HG03139 (cell line): ENCODE results near the gene FGGY.

Experiments used
- ATAC-seq: cut with Tn5 transposase; IDR thresholded peaks from one replicate; pipeline ENCODE4 v1.9.1; 2021; ENCODE audit not compliant: unreplicated experiment

FGGY gene

GRCh38 chr1:59378621-59379370, 81.9 kb downstream of the FGGY start:
- no peak for ATAC-seq

DNA sequence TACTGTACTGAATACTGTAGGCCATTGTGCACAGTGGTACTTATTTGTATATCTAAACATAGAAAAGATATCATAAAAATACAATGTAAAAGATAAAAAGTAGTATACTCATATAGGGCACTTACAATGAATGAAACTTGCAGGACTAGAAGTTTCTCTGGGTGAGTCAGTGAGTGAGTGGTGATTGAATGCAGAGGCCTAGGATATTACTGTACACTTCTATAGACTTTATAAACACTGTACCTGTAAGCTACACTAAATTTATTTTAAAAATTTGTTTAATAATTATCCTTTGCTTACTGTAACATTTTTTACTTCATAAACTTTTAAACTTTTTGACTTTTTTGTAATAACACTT, 82.5 kb downstream of the FGGY start:
- ATAC-seq, result no peak

DNA sequence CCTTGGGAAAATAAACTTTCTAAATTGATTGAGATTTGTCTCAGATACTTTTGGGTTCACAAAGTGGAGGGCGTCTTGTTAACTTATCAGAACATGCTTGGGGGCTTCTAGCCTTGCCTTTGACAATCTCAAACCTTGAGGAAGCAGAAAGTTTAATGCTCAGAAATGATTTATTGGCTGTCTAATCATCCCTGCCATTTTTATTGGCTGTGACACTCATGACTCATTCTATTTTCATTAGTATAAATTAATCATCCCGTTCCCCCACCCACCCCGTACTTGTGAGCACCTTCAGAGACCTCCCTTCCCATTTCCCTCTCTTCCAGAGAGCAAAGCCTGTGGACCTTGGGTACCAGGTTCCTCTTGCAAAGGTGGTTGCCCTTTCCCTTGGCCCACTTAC, 87.1 kb downstream of the FGGY start:
- no peak for ATAC-seq

DNA sequence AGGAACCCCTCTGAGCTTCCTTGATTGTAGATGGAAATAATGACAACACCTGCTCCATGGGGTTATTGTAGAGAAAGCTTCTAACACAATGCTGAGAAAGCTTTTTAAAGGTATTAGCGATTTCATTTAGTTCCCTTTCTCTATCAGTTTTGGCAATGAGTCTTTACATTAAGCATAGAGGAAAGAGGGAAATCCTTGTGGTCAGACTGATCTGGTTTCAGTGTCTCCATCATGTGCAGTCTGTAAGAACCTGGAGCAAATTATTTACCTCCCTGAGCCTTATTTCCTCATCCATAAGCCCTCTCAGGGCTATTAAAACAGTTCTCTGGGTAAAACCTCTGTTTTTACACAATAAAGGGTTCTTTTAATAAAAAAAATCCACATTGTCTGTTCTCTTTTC, 87.5 kb downstream of the FGGY start:
- peak; percentile 70 for ATAC-seq

- ATAC-seq, result no peak
Observed at GRCh38 chr1:59388191-59388590, 91.3 kb downstream of the FGGY start.

GRCh38 chr1:59389847-59390246, 93.0 kb downstream of the FGGY start:
- no peak for ATAC-seq

DNA sequence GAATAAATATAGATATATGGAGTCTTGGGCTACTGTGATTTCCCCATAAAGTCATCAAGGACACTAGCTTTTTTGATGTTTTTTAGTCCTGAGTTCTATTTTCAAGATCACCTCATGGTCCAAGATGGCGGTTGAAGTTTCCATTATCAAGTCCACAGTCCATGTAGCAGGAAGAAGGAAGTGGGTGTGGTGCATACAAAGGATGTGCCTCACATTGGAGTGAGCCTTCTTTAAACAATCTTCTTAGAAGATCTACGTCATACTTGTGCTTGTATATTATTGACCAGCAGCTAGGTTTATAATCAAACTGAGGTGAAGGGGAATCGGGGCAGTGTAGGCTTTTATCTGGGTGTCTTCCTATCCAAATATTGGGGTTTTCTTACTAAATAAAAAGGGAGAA, 93.4 kb downstream of the FGGY start:
- ATAC-seq, result no peak

- ATAC-seq, result no peak
Observed at GRCh38 chr1:59391212-59392179, 94.6 kb downstream of the FGGY start.

GRCh38 chr1:59393211-59394180, 96.6 kb downstream of the FGGY start:
- no peak for ATAC-seq

DNA sequence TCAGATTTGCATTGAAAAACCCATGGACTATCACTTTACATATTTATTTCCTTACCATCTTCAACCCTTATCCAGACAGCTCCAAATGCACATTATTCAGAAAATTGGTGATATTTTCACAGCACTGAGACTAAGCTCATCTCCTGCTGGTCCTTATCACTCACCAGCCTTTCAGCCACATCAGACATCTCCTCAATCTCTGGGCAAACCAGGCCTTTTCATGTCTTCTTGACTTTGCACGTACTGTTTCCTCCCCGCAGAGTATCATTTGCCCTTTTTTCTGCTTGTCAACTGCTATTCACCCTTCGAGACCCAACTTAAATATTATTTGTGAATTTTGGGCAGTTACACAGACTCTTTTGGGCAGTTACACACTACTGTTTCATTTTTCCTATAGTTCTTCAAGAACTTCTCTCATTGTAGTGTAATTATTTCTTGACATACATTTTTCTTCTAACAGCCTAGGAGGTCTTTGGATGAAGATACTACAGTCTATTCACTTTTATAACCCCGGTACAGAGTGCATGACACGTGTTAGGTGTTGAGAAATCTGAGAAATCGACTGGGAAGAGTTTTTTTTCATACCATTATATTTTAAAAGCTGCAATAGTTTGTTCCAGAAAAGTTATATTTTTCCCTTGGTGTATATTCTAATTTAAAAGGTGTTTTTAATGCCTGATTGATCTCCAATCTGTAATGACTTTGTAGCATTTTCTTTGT, 98.0 kb downstream of the FGGY start:
- ATAC-seq, result no peak

DNA sequence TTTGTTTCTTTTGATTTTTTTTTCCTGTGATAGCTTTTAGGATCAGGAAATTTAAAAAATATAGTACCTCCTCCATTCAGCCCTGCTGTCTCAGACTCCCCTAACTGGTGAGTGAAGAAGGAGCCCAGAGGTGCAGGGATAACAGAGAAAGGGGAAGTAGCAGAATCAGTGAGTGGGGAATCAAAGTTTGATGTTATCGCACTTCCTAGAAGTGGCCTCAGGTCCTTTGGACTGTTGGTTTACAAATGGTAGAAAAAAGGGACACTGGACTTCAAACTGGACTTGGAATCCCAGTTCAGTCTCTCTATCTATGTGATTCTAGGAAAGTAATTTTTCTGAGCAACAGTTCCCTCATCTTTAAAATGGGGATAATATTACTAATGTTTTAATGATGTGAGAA, 99.5 kb downstream of the FGGY start:
- ATAC-seq, result no peak

- no peak for ATAC-seq
Observed at GRCh38 chr1:59397139-59397858, 100.4 kb downstream of the FGGY start.

DNA sequence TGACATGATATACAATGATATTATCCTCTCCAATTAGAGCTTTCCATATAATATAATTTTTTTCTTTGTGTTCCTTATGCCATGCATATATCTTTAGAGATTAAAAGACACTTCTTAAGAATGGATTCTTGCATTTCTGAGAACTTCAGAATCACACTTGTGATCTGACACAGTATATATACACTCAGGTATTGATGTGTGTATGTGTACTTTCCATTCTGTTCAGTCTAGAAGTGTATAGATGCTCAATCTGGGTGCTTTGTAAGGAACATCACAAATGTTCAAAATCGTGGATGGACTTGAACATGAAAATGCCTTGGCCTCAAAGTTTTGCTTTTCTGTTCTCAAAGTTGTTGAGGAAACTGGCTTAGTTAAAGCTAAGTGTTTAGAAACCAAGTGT, 102.7 kb downstream of the FGGY start:
- ATAC-seq, result no peak

- ATAC-seq, result no peak
Observed at GRCh38 chr1:59401581-59401980, 104.7 kb downstream of the FGGY start.

- no peak for ATAC-seq
Observed at GRCh38 chr1:59404796-59405195, 107.9 kb downstream of the FGGY start.

- no peak for ATAC-seq
Observed at GRCh38 chr1:59406437-59407164, 109.7 kb downstream of the FGGY start.

- ATAC-seq, result no peak
Observed at GRCh38 chr1:59408608-59409240, 111.8 kb downstream of the FGGY start.

DNA sequence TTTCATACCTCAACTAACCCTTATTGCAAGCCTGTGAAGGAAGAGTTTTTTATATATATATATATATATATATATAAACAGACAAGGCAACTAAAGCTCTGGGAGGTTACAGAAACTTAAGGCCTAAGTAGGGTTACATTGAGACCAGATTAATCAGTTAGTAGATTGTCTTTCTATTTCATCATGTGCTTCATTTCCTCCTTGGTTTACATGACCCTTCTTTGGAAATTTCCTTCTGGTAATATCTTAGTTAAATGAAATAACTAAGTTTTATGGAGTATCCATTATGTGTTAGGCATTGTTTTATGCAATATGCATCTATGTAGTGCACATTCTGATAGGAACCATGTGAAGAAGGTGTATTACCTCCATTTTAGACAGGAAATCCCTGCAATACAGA, 112.7 kb downstream of the FGGY start:
- ATAC-seq, result no peak

DNA sequence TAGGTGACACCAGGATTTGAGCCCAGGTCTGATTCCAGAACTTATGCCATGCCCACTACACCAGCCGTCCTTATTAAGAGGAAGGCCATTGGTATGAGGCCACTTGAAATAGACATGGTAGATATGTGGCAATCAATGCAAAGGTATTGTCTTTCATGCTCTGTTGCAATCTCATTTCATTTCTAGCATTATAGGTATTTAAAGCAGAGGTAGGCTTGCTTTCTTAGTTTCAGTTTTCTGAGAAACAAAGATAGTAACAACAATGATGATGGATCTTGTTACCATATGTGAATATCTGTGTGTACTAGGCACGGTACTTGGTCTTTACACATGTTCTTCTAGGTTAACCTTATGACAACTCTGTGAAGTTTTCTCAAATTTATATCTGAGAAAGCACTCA, 113.1 kb downstream of the FGGY start:
- ATAC-seq, result no peak
